CD8-positive, alpha-beta memory T cell (primary cell): ENCODE measurements around the gene TBRG1. TPM values are rescaled to one million over a fixed set of nuclear protein-coding genes. Genes with fewer than 3 reads are reported as not detected.
A peak's percentile ranks its signal among the peaks of the same experiment; 100 is the strongest.

ENCODE experiments used
- CTCF ChIA-PET: fragments of 350-600 bp; sonication (Branson Sonifier 250); formaldehyde crosslinking; loops from one replicate; lab custom pipeline; 2021; ENCODE audit warnings: antibody characterized with exemption; lab: Charles Lee
- POLR2A ChIA-PET: fragments of 350-600 bp; sonication (Branson Sonifier 250); formaldehyde crosslinking; loops from one replicate; lab custom pipeline; 2021; ENCODE audit warnings: antibody characterized with exemption; lab: Charles Lee
- DNase-seq, 5 donors: peaks; one replicate each; pipeline versions ENCODE4 v3.0.0 to v3.0.0-alpha.2; 2020 to 2022; ENCODE audit warnings: mixed read lengths in 1 of 5
- H3K27ac ChIP-seq: one replicate; pipeline ENCODE4 v1.7.0; 2013; ENCODE audit warnings: low read depth, mild to moderate bottlenecking, low read length, moderate library complexity
- H3K27me3 ChIP-seq: 2 replicates; pipeline ENCODE4 v1.7.0; 2013; ENCODE audit warnings: low read length, mild to moderate bottlenecking; ENCODE audit not compliant: insufficient read depth, poor library complexity, severe bottlenecking
- H3K36me3 ChIP-seq: 2 replicates; pipeline ENCODE4 v1.7.0; 2013; ENCODE audit warnings: mild to moderate bottlenecking, low read length, moderate library complexity; ENCODE audit not compliant: insufficient read depth
- H3K4me1 ChIP-seq: 2 replicates; pipeline ENCODE4 v1.7.0; 2013; ENCODE audit warnings: mild to moderate bottlenecking, low read length, moderate library complexity; ENCODE audit not compliant: insufficient read depth
- H3K4me3 ChIP-seq: 2 replicates; pipeline ENCODE4 v1.7.0; 2013; ENCODE audit warnings: mild to moderate bottlenecking, low read length
- H3K9me3 ChIP-seq: 2 replicates; pipeline ENCODE4 v1.7.0; 2013; ENCODE audit warnings: mild to moderate bottlenecking, low read length
- H3K27ac Mint-ChIP-seq, 8 donors: one replicate each; pipeline ENCODE4 v1.8.0; 2020 to 2021; ENCODE audit warnings: mixed read lengths in 8 of 8, mild to moderate bottlenecking in 6 of 8, inconsistent platforms in 3 of 8, moderate library complexity in 3 of 8
- H3K27me3 Mint-ChIP-seq, 2 donors: one replicate each; pipeline ENCODE4 v1.8.0; 2020 to 2021; ENCODE audit warnings: mixed read lengths in 2 of 2, mild to moderate bottlenecking in 1 of 2, moderate library complexity in 1 of 2
- H3K36me3 Mint-ChIP-seq, 3 donors: one replicate each; pipeline ENCODE4 v1.8.0; 2020 to 2021; ENCODE audit warnings: mixed read lengths in 3 of 3, inconsistent platforms in 1 of 3, mild to moderate bottlenecking in 1 of 3
- H3K4me1 Mint-ChIP-seq, 3 donors: one replicate each; pipeline ENCODE4 v1.8.0; 2020 to 2021; ENCODE audit warnings: mixed read lengths in 3 of 3, inconsistent platforms in 1 of 3, mild to moderate bottlenecking in 1 of 3
- H3K4me3 Mint-ChIP-seq, 7 donors: one replicate each; pipeline ENCODE4 v1.8.0; 2020 to 2021; ENCODE audit warnings: mixed read lengths in 7 of 7, mild to moderate bottlenecking in 6 of 7, moderate library complexity in 4 of 7, inconsistent platforms in 2 of 7
- H3K9me3 Mint-ChIP-seq, 5 donors: one replicate each; pipeline ENCODE4 v1.8.0; 2020 to 2022; ENCODE audit warnings: mixed read lengths in 5 of 5, mild to moderate bottlenecking in 3 of 5, moderate library complexity in 2 of 5, inconsistent platforms in 1 of 5
- polyA plus RNA-seq: library from polyadenylated mRNA; unstranded; fragments of 300-500 nt; fragmentation: Illumina TruSeq; gene quantifications from one replicate; pipeline ENCODE4 v1.2.3, GENCODE V29; 2021
- total RNA-seq, 2 experiments: library from RNA; stranded (reverse); gene quantifications; one replicate each; pipeline ENCODE4 v1.2.3, GENCODE V29; 2021

The TBRG1 gene
- total and polyA plus RNA-seq, 3 experiments from 2014 or later = 36.3 to 49.5 (median 38.4) TPM

DNA sequence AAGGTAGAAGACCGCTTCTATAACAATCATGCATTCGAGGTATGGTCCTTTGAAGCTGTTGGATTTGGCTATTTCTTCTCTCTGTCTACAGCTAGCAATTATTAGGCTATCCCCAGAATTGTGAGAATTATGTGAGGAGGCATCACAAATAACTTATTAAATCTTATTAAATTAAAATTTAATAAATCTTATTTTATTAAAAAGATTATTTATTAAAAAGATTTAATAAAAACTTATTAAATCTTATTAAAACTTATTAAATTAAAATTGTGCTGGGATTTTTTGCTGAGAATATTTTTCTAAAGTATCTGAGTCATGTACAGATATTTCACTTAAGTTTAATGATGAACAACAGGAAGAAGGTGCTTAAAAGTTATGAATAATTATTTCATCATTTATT, 58.8 kb downstream of the TBRG1 start:
- H3K27ac ChIP-seq = no peak overlapping the region
- Mint-ChIP-seq H3K9me3 (peaks cover 22 to 41% (median 31%) of the 10 kb centered on the region in 5 donors), H3K27me3 (peaks cover 16 to 40% of the 10 kb centered on the region in 2 donors), H3K4me3 (no peak overlapping the region), H3K27ac (no peak overlapping the region), H3K4me1 (no peaks in the 10 kb centered on the region), H3K36me3 (peaks cover 0 to 27% (median 1%) of the 10 kb centered on the region in 3 donors)
- H3K4me3 ChIP-seq = no peak overlapping the region
- POLR2A ChIA-PET = no interaction called here
- DNase-seq = no peak
- CTCF ChIA-PET = no interaction called here
- H3K27me3 ChIP-seq = no peaks in the 10 kb centered on the region
- H3K9me3 ChIP-seq = peaks cover 7% of the 10 kb centered on the region
- H3K4me1 ChIP-seq = no peaks in the 10 kb centered on the region
- H3K36me3 ChIP-seq = no peaks in the 10 kb centered on the region

DNA sequence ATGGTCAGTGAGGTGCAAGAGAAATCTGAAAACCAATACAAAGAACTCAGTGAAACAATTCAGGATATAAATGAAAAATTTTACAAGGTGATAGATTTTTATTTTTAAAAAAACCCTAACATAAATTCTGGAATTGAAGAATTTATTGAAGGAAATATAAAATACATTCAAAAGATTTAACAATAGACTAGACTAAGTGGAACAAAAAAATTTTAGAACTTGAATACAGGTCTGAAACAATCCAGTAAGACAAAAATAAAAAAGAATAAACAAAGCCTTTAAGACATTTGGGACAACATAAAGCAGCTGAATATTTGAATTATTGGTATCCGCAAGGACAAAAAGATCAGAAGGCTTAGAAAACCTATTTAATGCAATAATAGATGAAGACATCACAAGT, 59.8 kb downstream of the TBRG1 start:
- no peaks in the 10 kb centered on the region for H3K27me3 ChIP-seq
- Mint-ChIP-seq H3K27me3 (peaks cover 17 to 42% of the 10 kb centered on the region in 2 donors), H3K4me3 (no peak overlapping the region), H3K27ac (peak overlapping the region in 1 of 8 donors; percentile 43), H3K4me1 (no peaks in the 10 kb centered on the region), H3K36me3 (peaks cover 0 to 33% (median 1%) of the 10 kb centered on the region in 3 donors), H3K9me3 (peaks cover 22 to 51% (median 31%) of the 10 kb centered on the region in 5 donors)
- ChIA-PET CTCF (no interaction called here), POLR2A (no interaction called here)
- H3K4me1 ChIP-seq = no peaks in the 10 kb centered on the region
- H3K9me3 ChIP-seq = peaks cover 7% of the 10 kb centered on the region
- no peak for DNase-seq
- H3K27ac ChIP-seq = no peak overlapping the region
- H3K4me3 ChIP-seq = no peak overlapping the region
- no peaks in the 10 kb centered on the region for H3K36me3 ChIP-seq

Other genes starting within 250 kb of the TBRG1 start
- gene OR8B2, start 238.4 kb upstream of the TBRG1 start, total RNA-seq = not detected
- not detected for gene OR8B2, start 238.4 kb upstream of the TBRG1 start, polyA plus RNA-seq
- gene OR8B3, start 223.8 kb upstream of the TBRG1 start, total RNA-seq = not detected
- gene OR8B3, start 223.8 kb upstream of the TBRG1 start, polyA plus RNA-seq = not detected
- gene OR8B4, start 198.0 kb upstream of the TBRG1 start, total RNA-seq = not detected
- not detected for gene OR8B4, start 198.0 kb upstream of the TBRG1 start, polyA plus RNA-seq
- not detected for gene OR8B8, start 177.2 kb upstream of the TBRG1 start, total RNA-seq
- gene OR8B8, start 177.2 kb upstream of the TBRG1 start, polyA plus RNA-seq = not detected
- not detected for gene OR8B12, start 79.2 kb upstream of the TBRG1 start, total RNA-seq
- gene OR8B12, start 79.2 kb upstream of the TBRG1 start, polyA plus RNA-seq = not detected
- gene OR8A1, start 52.9 kb upstream of the TBRG1 start, total RNA-seq = not detected
- gene OR8A1, start 52.9 kb upstream of the TBRG1 start, polyA plus RNA-seq = not detected
- gene PANX3, start 11.4 kb upstream of the TBRG1 start, total RNA-seq = not detected
- not detected for gene PANX3, start 11.4 kb upstream of the TBRG1 start, polyA plus RNA-seq
- 1 to 10 TPM; 4.0 to 5.2 TPM for gene SIAE, start 50.9 kb downstream of the TBRG1 start, total RNA-seq
- gene SIAE, start 50.9 kb downstream of the TBRG1 start, polyA plus RNA-seq = 0.85 TPM
- 1 to 10 TPM; 2.2 to 3.9 TPM for gene SPA17, start 51.0 kb downstream of the TBRG1 start, total RNA-seq
- gene SPA17, start 51.0 kb downstream of the TBRG1 start, polyA plus RNA-seq = 1.4 TPM
- gene NRGN, start 117.1 kb downstream of the TBRG1 start, total RNA-seq = 1 to 10 TPM; 4.6 to 6.4 TPM
- not detected for gene NRGN, start 117.1 kb downstream of the TBRG1 start, polyA plus RNA-seq
- under 1 TPM; 0.24 to 0.40 TPM for gene VSIG2, start 129.4 kb downstream of the TBRG1 start, total RNA-seq
- gene VSIG2, start 129.4 kb downstream of the TBRG1 start, polyA plus RNA-seq = not detected
- gene ESAM, start 139.4 kb downstream of the TBRG1 start, total RNA-seq = under 1 TPM; 0.35 to 0.77 TPM
- not detected for gene ESAM, start 139.4 kb downstream of the TBRG1 start, polyA plus RNA-seq
- gene MSANTD2, start 177.5 kb downstream of the TBRG1 start, total RNA-seq = 10 to 100 TPM; 12.3 to 13.2 TPM
- gene MSANTD2, start 177.5 kb downstream of the TBRG1 start, polyA plus RNA-seq = 4.4 TPM
- gene ROBO3, start 242.6 kb downstream of the TBRG1 start, total RNA-seq = 1 to 10 TPM; 7.7 to 9.4 TPM
- gene ROBO3, start 242.6 kb downstream of the TBRG1 start, polyA plus RNA-seq = 2.2 TPM